ENCODE data around the gene NUDT16. TPM values are rescaled to one million over a fixed set of nuclear protein-coding genes. Genes with fewer than 3 reads are reported as not detected.

The NUDT16 gene
- total RNA-seq, 4 donors from 2014 or later = 12.6 to 28.1 (median 16.4) TPM

- DNase-seq = no peak
- Histone ChIP-seq H3K4me3 (no peak overlapping the region), H3K27me3 (no peaks in the 10 kb centered on the region), H3K36me3 (no peaks in the 10 kb centered on the region), H3K4me1 (no peaks in the 10 kb centered on the region), H3K9me3 (no peaks in the 10 kb centered on the region), H3K27ac (no peak overlapping the region)
- TF ChIP-seq, protein P1, sequence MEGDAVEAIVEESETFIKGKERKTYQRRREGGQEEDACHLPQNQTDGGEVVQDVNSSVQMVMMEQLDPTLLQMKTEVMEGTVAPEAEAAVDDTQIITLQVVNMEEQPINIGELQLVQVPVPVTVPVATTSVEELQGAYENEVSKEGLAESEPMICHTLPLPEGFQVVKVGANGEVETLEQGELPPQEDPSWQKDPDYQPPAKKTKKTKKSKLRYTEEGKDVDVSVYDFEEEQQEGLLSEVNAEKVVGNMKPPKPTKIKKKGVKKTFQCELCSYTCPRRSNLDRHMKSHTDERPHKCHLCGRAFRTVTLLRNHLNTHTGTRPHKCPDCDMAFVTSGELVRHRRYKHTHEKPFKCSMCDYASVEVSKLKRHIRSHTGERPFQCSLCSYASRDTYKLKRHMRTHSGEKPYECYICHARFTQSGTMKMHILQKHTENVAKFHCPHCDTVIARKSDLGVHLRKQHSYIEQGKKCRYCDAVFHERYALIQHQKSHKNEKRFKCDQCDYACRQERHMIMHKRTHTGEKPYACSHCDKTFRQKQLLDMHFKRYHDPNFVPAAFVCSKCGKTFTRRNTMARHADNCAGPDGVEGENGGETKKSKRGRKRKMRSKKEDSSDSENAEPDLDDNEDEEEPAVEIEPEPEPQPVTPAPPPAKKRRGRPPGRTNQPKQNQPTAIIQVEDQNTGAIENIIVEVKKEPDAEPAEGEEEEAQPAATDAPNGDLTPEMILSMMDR (IDR thresholded peaks at IDR 0.05) = no peak
- TF ChIP-seq POLR2A (IDR thresholded peaks at IDR 0.05) = no peak
- intact Hi-C loops (cut with DNase I; ENCODE audit: low total_unique reads) = no loop called here
Measured at GRCh38 chr3:131349946-131350347, 31.6 kb upstream of the NUDT16 start.

DNA sequence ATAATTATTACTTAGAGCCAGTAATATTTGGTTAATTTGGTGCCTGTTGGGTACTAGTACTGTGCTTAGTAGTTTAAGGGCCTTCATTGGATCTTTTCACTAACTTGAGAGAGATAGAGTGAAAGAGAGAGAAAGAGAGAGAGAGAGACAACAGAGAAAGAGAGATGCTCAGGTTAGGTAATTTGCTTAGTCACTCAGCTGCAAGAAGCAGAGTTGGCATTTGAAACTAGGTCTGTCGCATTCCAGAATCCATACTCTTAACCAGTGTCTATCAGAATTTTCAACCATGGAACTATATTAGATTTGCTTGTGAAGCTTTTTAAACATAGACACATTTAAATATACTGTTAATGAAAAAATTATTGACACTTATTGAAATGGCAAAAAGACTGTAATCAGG lies 31.1 kb upstream of the NUDT16 start:
- no peaks in the 10 kb centered on the region for H3K36me3 ChIP-seq

GRCh38 chr3:131353016-131353877 lies 28.3 kb upstream of the NUDT16 start:
- no peak for DNase-seq
- Histone ChIP-seq H3K27me3 (no peaks in the 10 kb centered on the region), H3K9me3 (no peaks in the 10 kb centered on the region), H3K27ac (no peak overlapping the region), H3K4me1 (no peaks in the 10 kb centered on the region), H3K36me3 (no peaks in the 10 kb centered on the region), H3K4me3 (no peak overlapping the region)
- TF ChIP-seq POLR2A (IDR thresholded peaks at IDR 0.05) = no peak
- TF ChIP-seq, protein P1 (IDR thresholded peaks at IDR 0.05) = no peak
- intact Hi-C loops (cut with DNase I; ENCODE audit: low total_unique reads) = no loop called here

More for the DNA sequence above, 31.1 kb upstream of the NUDT16 start:
- no peak overlapping the region for H3K27ac ChIP-seq
- TF ChIP-seq, protein P1 (IDR thresholded peaks at IDR 0.05) = no peak
- no peak for TF ChIP-seq POLR2A (IDR thresholded peaks at IDR 0.05)
- H3K9me3 ChIP-seq = no peaks in the 10 kb centered on the region
- DNase-seq = no peak
- H3K4me1 ChIP-seq = no peaks in the 10 kb centered on the region
- intact Hi-C loops (cut with DNase I; ENCODE audit: low total_unique reads) = no loop called here
- no peak overlapping the region for H3K4me3 ChIP-seq
- no peaks in the 10 kb centered on the region for H3K27me3 ChIP-seq

- TF ChIP-seq POLR2A (IDR thresholded peaks at IDR 0.05) = no peak
- TF ChIP-seq, protein P1 (IDR thresholded peaks at IDR 0.05) = no peak
Measured at GRCh38 chr3:131353986-131354385, 27.6 kb upstream of the NUDT16 start.

DNA sequence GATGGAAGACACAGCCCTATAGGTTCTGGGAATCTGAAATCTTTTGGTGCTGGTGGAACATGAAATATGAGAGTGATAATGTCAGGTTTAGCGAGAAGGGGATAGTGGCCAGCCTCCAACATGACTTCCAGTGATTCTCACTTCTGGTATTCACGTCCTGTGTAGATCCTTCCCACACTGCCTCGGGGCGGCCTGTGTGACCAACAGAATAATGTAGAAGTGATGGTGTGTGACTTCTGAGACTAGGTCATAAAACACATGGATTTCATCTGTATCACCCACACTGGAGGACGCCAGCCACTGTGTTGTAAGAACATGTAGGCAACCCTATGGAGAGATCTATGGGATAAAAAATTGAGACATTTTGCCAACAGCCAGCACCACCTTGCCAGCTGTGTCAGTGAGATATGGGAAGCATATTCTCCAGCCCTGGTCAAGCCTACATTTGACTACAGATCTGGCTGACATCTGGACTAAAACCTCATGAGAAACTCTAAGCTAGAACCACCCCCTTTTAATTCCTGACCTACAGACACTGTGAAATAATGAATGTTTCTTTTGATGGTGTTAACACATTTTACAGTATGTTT lies 25.5 kb upstream of the NUDT16 start:
- no peaks in the 10 kb centered on the region for H3K27me3 ChIP-seq
- no peaks in the 10 kb centered on the region for H3K9me3 ChIP-seq
- TF ChIP-seq, protein P1 (IDR thresholded peaks at IDR 0.05) = no peak
- no peak for TF ChIP-seq POLR2A (IDR thresholded peaks at IDR 0.05)
- no peaks in the 10 kb centered on the region for H3K36me3 ChIP-seq
- no peak overlapping the region for H3K4me3 ChIP-seq
- no peak for DNase-seq
- no peaks in the 10 kb centered on the region for H3K4me1 ChIP-seq
- no peak overlapping the region for H3K27ac ChIP-seq
- intact Hi-C loops (cut with DNase I; ENCODE audit: low total_unique reads) = no loop called here

More at GRCh38 chr3:131353986-131354385, 27.6 kb upstream of the NUDT16 start:
- no peaks in the 10 kb centered on the region for H3K27me3 ChIP-seq
- intact Hi-C loops (cut with DNase I; ENCODE audit: low total_unique reads) = no loop called here
- no peak overlapping the region for H3K27ac ChIP-seq
- no peaks in the 10 kb centered on the region for H3K9me3 ChIP-seq
- DNase-seq = no peak
- no peaks in the 10 kb centered on the region for H3K4me1 ChIP-seq
- H3K36me3 ChIP-seq = no peaks in the 10 kb centered on the region
- H3K4me3 ChIP-seq = no peak overlapping the region

Data from uterus (tissue), 4 donors.